GM21576 (cell line): ENCODE measurements around the gene PLXNA3.

Source experiments
- ATAC-seq: cut with Tn5 transposase; IDR thresholded peaks from one replicate; pipeline ENCODE4 v1.9.1; 2021; ENCODE audit warnings: mild to moderate bottlenecking, moderate library complexity; ENCODE audit not compliant: unreplicated experiment

Gene PLXNA3

DNA sequence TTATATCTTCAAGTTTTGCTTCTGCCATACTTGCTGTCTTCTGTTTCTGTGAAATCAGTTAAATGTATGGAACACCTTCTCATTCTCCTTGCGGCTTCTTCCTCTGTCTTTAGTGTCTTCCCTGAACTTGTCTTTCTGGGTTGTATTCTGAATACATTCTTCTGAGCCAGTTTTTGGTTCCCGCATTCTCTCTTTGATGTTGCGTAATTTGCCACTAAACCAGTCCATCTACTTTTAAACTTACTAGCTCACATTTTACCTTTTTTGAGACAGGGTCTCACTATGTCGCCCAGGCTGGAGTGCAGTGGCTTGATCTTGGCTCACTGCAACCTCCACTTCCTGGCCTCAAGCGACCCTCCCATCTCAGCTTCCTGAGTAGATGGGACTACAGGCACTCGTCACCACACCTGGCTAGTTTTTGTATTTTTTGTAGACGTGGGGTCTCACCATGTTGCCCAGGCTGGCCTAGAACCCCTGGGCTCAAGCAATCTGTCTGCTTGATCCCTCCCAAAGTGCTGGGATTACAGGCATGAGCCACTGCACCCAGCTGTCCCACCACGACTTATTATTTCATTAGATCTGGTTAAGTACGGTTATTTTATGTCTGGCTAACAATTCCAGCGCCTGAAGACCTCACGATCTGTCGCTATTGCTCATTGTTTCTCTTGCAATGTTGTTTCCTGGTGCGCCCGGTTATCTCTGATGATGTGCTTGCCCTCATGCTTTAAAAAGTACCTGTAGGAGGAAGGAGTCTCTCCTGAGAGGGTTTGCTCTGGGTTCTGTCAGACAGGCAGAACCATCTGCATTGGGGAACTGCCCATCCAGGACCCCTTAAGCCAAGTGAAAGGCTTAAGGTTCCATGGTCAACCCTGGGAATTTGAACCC is 67.8 kb downstream of the PLXNA3 start:
- ATAC-seq = no peak

DNA sequence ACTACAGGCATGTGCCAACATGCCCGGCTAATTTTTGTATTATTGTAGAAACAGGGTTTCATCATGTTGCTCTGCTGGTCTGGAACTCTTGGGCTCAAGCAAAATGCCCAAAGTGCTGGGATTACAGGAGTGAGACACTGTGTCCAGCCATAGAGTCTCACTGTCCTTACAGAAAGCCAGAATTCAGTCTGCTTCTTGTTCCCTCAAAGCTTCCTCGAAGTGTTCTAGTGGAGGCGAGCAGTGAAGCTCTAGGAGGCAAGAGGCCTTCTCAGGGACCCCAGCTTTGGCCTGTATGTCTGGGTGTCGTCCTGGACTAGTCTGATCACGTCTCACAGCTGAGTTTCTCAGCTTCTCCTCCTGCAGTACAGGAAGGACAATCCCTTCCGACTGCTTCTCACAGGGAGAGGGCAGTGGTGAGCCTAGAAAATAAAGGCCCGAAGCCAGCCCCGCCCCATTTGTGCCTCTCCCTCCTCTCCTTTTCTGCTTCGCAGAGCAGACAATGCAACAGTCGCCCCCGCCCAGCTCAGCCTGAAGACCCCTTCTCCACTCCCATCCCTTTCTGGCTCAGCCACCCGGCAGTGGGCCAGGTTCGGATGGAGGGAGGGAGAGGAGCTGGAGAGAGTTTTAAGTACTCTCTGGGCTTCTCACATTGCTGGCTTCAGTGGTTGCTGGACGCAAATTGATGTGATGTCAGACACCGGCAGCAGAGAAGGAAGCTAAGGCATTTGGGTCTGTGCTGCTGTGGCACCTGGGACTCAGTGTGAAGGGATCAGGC is 69.0 kb downstream of the PLXNA3 start:
- ATAC-seq = peak; percentile 87
